Activated effector memory CD4-positive, alpha-beta T cell treated with Interleukin-2 at 50 U/mL for 16 hours (primary cell): ENCODE measurements around the gene ATXN10.
"Not testable (repeated sequence)": the region's sequence is repeated elsewhere in the genome, so short reads cannot be mapped to it uniquely, and the experiment has no call there.

Source experiments
- DNase-seq: peaks from one replicate; pipeline ENCODE4 v3.0.0-alpha.2; 2020

ATXN10 gene

GRCh38 chr22:45644714-45645113 lies 26.9 kb upstream of the ATXN10 start:
- DNase-seq: no peak

GRCh38 chr22:45645150-45645525 lies 26.5 kb upstream of the ATXN10 start:
- DNase-seq: no peak

GRCh38 chr22:45645526-45646414 lies 25.9 kb upstream of the ATXN10 start:
- peak; percentile 66 for DNase-seq

GRCh38 chr22:45647532-45648225 lies 24.0 kb upstream of the ATXN10 start:
- no peak for DNase-seq

- no peak for DNase-seq
Measured at GRCh38 chr22:45648301-45649117, 23.1 kb upstream of the ATXN10 start.

- DNase-seq: no peak
Measured at GRCh38 chr22:45649809-45650208, 21.8 kb upstream of the ATXN10 start.

- no peak for DNase-seq
Measured at GRCh38 chr22:45650721-45651120, 20.9 kb upstream of the ATXN10 start.

- no peak for DNase-seq
Measured at GRCh38 chr22:45651931-45652528, 19.6 kb upstream of the ATXN10 start.

- DNase-seq: no peak
Measured at GRCh38 chr22:45656577-45656976, 15.1 kb upstream of the ATXN10 start.

GRCh38 chr22:45657701-45658100 lies 13.9 kb upstream of the ATXN10 start:
- no peak for DNase-seq

- DNase-seq: no peak
Measured at GRCh38 chr22:45664136-45664646, 7.4 kb upstream of the ATXN10 start.

GRCh38 chr22:45667486-45667885 lies 4.1 kb upstream of the ATXN10 start:
- DNase-seq: no peak

GRCh38 chr22:45670363-45670762 lies 1.3 kb upstream of the ATXN10 start:
- DNase-seq: not testable (repeated sequence)

- no peak for DNase-seq
Measured at GRCh38 chr22:45670981-45671782, 452 bp upstream of the ATXN10 start.

- DNase-seq: no peak
Measured at GRCh38 chr22:45672564-45673481, 1.2 kb downstream of the ATXN10 start.

GRCh38 chr22:45673482-45674175 lies 2.0 kb downstream of the ATXN10 start:
- DNase-seq: no peak

GRCh38 chr22:45676024-45676423 lies 4.4 kb downstream of the ATXN10 start:
- DNase-seq: no peak

- no peak for DNase-seq
Measured at GRCh38 chr22:45677063-45677462, 5.4 kb downstream of the ATXN10 start.

GRCh38 chr22:45678961-45679912 lies 7.6 kb downstream of the ATXN10 start:
- no peak for DNase-seq
